Measurements from ENCODE around the gene SBF1.

The SBF1 gene

DNA sequence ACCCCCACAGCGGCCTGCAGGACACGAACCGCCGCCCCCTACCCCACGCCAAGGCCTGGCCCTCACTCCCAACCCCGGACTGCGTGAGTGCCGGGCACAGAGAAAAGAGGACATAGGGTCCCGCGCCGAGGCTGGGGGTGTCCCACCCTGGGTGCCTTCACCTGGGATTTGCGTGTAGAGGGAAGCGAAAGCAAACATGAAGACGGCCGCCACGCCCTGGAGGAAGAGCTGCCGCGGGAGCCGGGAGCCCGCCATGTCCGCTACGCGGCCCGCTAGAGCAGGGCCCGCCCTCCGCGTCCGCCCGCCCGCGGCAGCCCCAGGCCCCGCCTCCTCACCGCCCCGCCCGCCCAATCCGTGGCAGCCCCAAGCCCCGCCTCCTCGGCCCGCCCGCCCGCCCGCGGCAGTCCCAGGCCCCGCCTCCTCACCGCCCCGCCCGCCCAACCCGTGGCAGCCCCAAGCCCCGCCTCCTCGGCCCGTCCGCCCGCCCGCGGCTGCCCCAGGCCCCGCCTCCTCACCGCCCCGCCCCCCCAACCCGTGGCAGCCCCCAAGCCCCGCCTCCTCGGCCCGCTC is 32.7 kb upstream of the SBF1 start, which contains the start of gene LMF2:
Gene LMF2, minus strand, starts transcription at position 282 of the 570 bp plus-strand sequence. Its CDS starts 27 bp downstream, at position 255.
- DNase-seq (ENCODE audit: low read depth in 2 of 2) = peak; percentile 90 to 93

DNA sequence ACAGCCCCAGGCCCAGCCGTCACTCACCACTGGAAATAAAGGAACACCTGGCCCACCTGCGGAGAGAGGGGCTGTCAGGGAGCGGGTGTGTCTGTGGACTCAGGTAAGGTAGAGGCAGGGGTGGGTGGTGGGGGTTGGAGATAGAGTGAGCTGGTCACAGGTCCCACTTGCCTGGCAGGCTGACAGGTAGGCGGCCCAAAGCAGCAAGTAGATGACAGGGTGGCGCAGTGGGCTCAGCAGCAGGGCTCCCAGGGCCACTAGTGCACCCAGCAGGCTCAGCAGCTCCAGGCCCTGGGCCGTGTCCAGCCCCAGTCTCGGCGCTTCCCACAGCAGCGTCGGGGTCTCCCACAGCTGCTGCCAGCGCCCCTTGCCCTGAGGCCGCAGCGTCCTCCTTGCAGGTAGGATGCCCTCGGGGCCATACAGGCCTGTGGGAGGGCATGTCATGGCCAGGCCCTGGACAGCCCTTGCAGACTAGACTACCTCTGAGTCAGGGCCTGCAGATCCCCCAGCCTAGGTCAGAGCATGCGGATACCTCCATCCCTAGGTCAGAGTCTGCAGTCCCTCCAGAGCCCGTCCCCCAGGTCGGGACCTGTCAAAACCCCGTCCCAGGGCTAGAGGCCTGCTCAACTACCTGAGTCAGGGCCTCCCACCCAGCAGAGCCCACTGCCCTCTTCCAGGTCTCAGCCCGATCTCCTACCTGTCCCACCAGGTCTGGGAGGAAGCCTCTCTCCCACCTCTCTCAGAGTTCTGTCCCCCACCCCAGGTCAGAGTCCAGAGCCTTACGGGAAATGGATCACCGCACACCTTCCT is 32.0 kb upstream of the SBF1 start:
- DNase-seq (ENCODE audit: low read depth in 2 of 2) = no peak

DNA sequence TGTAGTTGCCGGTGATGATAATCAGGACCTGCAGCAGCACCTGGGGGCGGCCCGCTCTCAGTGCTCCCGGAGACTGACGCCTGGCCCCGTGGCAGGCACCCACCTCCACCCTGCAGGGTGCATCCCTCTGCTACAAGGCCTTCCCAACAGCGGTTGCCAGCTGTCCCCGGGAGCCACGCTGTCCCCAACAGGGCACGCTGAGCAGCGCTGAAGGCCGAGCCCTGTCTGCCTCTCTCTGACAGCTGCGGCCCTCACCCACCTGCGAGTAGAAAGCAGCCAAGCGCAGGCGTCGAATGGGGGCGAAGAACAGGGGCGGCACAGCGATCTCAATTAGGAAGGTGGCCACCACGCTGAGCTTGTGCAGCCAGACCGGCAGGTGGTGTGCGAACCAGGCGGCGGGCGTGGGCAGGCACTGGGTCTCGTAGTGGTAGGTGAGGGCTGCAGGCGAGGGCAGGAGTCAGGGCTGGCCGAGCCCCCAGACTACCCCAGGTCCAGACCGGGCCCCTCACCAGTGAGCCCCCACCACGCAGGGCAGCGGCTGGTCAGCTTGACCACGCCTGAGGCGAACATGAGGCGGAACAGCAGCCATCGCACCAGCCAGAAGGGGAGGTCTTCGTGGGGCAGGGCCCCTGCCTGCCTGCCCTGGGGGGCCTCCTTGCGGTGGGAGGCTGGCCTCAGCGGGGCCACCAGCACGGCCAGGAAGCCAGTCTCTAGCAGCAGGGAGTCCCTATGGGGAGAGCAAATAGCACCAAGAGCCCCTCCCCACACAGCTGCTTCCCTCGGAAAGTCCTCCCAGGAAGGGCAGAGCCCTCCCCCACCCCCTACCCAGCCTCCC is 31.2 kb upstream of the SBF1 start:
- DNase-seq (ENCODE audit: low read depth in 2 of 2) = no peak

DNA sequence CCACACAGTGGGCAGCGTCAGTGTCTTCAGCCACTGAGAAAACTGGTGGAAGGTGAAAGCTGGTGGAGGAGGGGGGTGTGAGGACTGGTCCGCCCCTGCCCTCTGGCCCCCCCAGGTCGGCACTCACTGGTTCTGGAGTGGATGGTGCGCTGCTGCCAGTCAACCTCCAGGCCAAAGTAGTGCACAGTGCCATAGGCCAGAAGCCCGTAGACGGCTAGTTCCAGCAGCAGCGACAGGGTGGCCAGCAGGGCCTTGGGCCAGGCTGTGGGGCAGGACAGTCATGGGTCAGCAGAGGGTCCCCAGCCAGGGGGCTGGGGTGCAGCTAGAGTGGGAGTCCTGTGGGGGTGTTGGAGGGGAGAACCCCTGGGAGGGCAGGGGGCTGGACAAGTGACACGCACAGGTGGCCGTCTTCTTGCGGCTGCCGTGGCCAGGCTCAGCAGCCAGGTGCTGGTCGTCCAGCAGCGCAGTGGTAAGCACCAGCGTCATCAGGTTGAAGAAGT is 30.5 kb upstream of the SBF1 start:
- DNase-seq (ENCODE audit: low read depth in 2 of 2) = no peak

DNA sequence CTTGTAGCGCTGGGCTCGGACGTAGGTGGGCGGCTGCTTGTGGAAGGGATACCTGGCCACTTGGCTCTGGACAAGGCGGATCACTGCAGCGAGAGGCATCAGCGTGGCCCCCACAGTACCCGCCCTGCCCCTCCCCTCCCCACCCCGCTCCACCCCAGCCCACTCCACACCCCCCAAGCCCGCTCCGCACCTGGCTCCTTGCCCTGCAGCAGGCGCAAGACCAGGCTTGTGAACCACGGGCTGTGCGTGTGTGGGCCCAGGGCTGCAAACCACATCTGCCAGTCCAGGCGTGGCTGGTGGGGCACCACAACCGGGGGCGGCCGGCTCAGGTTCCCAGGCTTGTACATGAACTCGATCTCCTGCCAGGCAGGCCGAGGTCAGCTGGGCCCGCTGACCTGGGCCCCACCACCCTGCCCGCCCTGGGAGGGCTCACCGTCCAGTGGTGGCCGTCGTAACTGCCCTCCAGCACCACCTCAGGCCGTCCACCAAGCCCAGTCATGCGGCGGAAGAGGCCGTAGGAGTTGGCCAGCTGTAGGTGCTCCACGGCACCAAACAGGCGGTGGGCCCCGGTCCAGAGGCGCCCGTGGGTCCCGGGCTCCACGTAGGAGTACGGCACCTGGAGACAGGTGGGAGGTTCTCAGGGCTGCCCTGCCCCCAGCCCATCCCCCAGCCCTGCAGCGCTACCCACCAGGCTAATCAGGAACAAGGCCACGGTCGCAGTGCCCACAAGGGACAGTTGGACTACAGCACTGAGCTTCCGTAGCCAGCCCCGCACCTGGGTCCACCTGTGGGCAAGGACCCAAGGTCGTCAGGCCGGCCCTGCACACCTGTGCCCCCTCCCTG is 29.8 kb upstream of the SBF1 start:
- no peak for DNase-seq (ENCODE audit: low read depth in 2 of 2)

DNA sequence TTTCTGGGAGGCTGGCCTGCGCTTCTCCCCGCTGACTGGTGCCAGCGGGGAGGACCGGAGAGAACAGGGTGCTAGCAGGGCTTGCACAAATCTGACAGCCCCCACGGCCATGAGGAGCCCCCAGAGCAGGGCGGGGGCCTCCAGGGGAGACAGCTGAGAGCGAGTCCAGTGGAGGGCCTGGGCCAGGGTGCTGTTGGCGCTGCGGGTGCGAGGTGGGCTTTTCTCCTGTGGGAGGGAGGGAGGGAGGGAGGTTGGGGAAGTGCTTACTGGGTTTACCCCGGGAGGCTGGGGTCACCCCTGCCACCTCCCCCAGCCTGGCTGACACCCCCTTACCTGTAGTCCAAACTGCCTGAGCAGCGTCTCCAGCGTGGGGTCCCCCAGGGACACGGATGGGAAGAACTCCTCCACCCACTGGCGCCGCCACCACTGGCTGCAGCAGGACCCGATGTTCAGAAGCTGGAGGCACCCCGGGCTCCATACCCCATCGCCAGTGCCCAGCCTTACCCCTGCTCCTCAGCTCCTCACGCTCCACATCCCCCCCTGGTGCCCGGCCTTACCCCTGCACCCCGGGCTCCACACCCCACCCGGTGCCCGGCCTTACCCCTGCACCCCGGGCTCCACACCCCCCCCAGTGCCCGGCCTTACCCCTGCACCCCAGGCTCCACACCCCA is 28.8 kb upstream of the SBF1 start:
- DNase-seq (ENCODE audit: low read depth in 2 of 2) = no peak

DNA sequence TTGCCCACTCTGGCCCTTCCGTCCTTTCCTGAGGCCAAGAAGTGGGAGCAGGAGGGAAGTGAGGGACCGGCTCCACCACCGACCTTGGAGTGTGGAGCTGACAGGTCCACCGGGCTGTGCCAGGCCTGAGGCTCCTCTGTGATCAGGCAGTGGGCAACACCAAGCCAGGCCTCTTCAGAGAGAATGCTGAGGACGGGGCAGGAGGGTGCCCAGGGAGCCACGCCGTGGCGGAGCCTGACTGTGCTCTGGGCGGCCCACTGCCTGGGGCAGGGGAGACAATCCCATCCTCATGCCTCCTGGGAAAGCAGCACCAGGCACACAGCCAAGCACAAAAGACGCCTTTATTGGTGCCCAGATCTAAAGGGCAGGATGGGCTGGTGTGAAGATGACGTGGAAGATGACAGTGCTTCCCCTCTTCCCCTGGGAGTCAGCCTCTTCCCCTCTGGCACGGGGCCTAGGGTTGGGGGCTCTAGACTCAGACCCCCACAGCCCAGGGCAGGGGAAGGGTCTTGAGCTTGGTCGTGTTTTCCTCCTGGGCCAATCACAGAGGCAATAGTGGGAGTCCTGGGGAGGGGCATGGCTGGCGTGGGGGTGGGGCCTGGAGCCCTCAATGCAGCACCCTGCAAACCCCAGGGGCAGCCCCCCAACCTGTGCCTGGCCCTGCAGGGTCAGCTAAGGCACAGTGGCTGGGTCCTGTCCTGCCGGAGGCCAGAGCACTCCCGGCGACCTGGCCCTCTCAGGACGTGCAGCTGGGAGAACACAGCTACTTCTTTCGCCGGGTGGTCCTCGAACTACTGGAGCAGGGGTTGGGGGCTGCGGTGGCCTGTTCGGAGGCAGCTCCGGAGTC is 28.0 kb upstream of the SBF1 start:
- DNase-seq (ENCODE audit: low read depth in 2 of 2) = no peak

DNA sequence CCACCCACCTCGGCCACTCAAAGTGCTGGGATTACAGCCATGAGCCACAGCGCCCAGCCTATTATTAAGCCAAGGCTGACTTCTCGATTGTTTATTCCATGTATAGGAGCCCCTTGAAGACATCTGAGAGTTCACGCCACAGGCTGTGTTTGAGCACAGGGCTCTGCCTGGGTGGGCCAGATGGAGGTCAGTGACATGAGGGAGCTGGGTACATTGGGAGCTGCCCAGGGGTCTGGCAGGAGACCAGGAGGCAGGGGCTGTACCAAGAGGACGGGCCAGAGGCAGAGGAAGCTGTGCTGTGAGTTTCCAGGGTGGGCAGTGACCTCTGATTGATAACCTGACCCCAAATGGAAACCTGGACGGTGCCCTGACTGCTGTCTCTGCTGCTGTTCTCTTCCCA is 27.3 kb upstream of the SBF1 start:
- DNase-seq (ENCODE audit: low read depth in 2 of 2) = no peak

DNA sequence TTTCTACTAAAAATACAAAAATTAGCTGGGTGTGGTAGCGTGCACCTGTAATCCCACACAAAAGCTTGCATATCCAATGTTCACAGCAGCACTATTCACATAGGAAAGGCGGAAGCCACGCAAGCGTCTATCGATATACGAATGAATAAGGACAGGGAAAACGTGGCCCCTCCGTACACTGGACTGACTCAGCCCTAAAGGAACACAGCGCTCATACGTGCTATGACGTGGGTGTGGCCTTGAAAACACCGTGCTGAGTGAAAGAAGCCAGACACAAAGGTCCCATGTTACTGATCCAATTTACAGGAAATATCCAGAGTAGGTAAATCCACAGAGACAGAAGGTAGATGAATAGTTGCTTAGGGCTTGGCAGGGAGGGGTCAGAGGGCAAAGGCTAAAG is 25.6 kb upstream of the SBF1 start:
- DNase-seq (ENCODE audit: low read depth in 2 of 2) = no peak

DNA sequence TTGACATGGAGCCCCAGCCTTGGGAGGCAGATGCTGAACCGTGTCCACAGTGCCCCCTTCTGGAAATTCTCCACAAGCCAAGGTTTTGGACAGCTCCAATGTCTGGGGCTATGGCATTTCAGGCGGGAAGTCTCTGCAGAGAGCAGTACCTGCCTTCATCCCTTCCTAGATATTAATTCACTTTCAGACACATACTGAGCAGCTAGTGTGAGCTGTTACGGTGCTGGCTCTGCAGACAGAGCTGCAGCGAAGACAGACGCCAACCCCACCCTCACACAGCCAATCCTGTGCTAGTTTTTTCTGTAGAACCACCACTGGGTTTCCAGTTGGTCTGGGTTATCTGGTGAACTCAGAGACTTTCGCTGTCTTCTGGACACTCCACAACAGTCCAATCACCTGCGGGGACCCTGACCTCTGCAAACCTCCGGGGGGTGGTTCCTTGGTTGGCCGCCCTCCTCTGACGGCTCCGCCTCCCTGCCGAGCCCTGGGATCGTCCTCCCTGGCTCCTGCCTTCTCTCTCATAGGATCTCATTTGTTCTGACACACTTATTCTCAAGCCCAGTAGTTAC is 23.6 kb upstream of the SBF1 start:
- DNase-seq (ENCODE audit: low read depth in 2 of 2) = peak; percentile 37 to 54

DNA sequence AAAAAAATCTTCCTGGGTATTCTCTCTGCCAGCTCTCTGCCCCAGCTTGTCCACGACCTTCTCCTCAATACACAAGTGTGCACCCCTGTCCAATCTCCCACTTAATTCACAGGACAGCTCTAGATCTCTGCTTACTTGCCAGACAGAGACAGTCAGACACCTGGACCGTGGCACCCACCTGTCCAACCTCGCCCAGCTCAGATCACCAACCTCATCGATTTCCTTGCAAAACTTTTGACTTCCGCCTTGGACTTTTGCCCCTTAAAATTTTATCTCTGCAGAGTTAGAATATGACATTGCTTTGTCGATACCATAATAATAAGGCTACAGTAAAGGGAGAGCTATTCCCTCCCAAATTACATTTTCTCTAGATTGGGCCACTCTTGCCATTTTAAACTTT is 22.3 kb upstream of the SBF1 start:
- DNase-seq (ENCODE audit: low read depth in 2 of 2) = no peak

DNA sequence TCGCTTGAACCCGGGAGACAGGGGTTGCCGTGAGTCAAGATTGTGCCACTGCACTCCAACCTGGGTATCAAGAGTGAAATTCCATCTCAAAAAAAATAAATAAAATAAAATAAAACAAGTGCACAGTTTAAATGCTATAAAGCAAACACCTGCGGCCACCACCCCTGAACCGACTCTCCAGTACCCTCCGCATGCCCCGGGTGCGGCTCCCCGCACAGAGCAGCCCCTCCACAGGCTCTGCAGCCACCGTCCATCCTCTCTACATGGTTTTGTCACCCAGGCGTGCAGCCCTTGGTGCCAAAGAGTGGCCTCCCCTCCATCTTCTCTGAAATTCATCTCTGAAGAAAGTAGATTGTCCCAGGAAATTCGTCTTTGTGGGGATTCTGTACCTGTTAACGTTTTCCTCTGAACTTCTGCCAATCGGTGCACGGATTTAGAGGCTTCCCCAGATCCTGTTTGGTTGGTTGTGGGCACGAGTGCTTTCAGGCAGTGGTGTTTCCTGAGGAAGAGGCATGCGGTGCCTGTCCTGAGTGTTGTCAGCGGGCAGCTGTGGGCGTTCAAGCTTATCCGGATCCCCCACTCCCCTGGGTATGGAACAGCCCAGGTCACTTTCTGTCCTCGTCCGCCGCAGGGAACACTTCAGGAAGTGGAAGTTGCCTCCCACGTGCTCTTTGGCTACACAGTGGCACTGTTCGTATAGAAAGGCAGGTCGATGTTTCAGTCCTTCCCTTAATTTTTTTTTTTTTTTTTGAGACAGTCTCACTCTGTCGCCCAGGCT is 15.9 kb upstream of the SBF1 start:
- DNase-seq (ENCODE audit: low read depth in 2 of 2) = no peak

DNA sequence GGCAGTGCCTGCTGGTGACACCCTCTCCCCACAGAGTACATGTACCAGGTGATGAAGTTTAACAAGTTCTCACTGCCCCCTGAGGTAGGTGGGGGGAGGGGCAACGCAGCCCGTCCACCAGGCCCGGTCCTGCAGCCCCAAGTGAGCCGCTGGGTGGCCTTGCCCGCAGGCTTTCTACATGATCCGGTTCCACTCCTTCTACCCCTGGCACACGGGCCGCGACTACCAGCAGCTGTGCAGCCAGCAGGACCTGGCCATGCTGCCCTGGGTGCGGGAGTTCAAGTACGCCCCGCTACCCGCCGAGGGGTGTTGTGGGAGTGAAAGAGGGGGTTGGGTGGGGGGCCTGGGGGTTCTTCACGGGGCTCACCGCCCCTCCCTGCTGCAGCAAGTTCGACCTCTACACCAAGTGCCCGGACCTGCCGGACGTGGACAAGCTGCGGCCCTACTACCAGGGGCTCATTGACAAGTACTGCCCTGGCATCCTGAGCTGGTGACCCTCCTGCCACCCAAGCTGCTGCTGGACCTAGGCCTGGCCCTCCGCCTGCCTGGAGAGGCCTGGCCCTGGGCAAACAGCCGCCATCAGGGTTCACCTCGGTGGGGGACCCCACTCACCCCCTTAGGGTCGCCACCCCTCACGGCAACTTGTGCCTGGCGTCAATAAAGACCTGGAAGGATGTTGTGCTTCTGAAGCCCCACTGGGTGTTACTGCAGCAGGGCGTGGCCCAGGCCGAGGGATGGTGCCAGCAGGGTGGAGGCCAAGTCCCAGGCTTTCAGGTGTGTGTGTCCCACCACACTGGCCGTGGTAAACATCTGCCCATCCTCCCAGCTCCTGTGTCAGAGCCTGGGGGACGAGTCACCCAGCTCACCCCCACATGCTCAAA is 14.8 kb upstream of the SBF1 start:
- no peak for DNase-seq (ENCODE audit: low read depth in 2 of 2)

DNA sequence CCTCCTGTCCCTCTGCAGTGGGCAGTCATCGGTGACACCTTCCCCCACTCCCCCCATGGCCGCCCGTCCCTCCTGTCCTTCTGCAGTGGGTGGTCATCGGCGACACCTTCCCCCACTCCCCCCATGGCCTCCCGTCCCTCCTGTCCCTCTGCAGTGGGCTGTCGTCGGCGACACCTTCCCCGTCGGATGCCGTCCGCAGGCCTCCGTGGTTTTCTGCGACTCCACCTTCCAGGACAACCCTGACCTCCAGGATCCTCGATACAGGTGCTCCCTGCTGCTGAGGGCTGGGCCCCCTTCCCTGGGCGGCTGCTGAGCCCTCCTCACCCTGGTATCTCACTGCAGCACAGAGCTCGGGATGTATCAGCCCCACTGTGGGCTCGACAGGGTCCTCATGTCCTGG is 14.1 kb upstream of the SBF1 start:
- DNase-seq (ENCODE audit: low read depth in 2 of 2) = no peak

DNA sequence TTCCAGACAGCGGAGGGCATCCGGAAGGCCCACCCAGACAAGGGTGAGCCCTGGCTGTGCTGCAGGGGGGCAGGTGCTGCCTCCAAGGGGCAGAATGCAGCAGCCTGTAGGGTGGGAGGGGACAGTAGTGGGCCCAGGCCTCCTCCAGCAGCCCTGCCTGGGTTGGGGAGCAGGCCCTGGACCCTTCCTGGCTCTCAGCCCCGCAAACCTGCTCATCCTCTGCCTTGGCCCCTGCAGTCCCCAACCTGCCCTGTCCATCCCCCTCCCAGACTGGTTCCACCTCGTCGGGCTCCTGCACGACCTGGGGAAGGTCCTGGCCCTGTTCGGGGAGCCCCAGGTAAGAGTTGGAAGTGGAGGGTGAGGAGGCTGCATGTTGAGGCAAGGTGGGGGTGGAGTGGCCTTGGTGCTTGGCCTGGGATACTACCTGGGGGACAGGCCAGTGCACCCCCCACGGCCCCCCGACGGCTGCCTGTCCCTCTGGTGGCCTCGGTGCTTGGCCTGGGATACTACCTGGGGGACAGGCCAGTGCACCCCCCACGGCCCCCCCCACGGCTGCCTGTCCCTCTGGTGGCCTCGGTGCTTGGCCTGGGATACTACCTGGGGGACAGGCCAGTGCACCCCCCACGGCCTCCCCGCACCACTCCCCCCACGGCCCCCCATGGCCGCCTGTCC is 13.3 kb upstream of the SBF1 start:
- no peak for DNase-seq (ENCODE audit: low read depth in 2 of 2)

DNA sequence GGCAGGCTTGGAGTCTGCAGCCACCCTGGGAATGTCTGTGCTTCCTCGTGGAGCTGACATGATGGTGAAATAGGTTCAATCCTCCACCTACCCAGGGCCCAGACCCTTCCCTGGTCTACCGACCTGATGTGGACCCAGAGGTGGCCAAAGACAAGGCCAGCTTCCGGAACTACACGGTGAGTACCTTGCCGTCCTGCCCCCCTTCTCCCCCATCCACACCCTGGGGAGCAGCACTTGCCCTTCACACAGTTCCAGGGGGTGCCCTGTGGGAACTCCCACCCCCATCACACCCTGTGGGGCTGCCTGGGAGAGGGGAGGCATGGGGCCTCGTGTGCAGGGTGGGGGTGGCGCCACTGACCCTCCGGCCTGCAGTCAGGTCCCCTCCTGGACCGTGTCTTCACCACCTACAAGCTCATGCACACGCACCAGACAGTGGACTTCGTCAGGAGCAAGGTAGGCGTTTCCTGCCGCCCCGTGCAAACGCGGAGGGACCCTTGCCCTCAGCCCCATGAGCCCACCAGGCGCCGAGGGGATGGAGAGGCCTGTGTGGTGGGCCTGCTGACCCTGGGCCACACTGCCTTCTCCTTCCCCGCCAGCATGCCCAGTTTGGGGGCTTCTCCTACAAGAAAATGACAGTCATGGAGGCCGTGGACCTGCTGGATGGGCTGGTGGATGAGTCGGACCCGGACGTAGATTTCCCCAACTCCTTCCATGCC is 12.6 kb upstream of the SBF1 start:
- DNase-seq (ENCODE audit: low read depth in 2 of 2) = no peak
